Measurements from ENCODE around the gene GAGE12G.
"Not testable (repeated sequence)": the region's sequence is repeated elsewhere in the genome, so short reads cannot be mapped to it uniquely, and the experiment has no call there.

The GAGE12G gene, protein sequence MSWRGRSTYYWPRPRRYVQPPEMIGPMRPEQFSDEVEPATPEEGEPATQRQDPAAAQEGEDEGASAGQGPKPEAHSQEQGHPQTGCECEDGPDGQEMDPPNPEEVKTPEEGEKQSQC

DNA sequence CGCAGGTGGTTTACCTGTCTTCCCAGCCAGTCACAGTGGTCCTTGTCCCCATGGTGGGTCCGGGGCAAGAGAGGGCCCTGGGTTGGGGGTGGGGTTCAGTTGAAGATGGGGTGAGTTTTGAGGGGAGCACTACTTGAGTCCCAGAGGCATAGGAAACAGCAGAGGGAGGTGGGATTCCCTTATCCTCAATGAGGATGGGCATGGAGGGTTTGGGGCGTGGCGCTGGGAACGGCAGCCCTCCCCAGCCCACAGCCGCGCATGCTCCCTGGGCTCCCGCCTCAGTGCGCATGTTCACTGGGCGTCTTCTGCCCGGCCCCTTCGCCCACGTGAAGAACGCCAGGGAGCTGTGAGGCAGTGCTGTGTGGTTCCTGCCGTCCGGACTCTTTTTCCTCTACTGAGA lies at the start of gene GAGE12G:
GAGE12G (plus strand) TSS at position 301 of the 400 bp plus-strand sequence. CDS start 1,155 bp downstream, outside the sequence.
- DNase-seq (ENCODE audit: low read depth in 2 of 3, low spot score in 1 of 3) = not testable (repeated sequence)

- not testable (repeated sequence) for DNase-seq (ENCODE audit: low read depth in 2 of 3, low spot score in 1 of 3)
Observed at GRCh38 chrX:49531877-49532276, 38.3 kb upstream of the GAGE12G start, which contains the start of gene GAGE12C. TSS of gene GAGE12C (plus strand) at chrX:49532177. CDS start at chrX:49533332, 1,155 bp downstream.

DNA sequence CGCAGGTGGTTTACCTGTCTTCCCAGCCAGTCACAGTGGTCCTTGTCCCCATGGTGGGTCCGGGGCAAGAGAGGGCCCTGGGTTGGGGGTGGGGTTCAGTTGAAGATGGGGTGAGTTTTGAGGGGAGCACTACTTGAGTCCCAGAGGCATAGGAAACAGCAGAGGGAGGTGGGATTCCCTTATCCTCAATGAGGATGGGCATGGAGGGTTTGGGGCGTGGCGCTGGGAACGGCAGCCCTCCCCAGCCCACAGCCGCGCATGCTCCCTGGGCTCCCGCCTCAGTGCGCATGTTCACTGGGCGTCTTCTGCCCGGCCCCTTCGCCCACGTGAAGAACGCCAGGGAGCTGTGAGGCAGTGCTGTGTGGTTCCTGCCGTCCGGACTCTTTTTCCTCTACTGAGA lies 28.8 kb upstream of the GAGE12G start, which contains the start of gene GAGE12D:
GAGE12D (plus strand) TSS at position 301 of the 400 bp plus-strand sequence. CDS start 1,155 bp downstream, outside the sequence.
- DNase-seq (ENCODE audit: low read depth in 2 of 3, low spot score in 1 of 3) = not testable (repeated sequence)

GRCh38 chrX:49550989-49551388 lies 19.2 kb upstream of the GAGE12G start, which contains the start of gene GAGE12E:
TSS of gene GAGE12E (plus strand) at chrX:49551289. CDS start at chrX:49552444, 1,155 bp downstream.
- DNase-seq (ENCODE audit: low read depth in 2 of 3, low spot score in 1 of 3) = not testable (repeated sequence)

DNA sequence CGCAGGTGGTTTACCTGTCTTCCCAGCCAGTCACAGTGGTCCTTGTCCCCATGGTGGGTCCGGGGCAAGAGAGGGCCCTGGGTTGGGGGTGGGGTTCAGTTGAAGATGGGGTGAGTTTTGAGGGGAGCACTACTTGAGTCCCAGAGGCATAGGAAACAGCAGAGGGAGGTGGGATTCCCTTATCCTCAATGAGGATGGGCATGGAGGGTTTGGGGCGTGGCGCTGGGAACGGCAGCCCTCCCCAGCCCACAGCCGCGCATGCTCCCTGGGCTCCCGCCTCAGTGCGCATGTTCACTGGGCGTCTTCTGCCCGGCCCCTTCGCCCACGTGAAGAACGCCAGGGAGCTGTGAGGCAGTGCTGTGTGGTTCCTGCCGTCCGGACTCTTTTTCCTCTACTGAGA lies 9.7 kb upstream of the GAGE12G start, which contains the start of gene GAGE12F:
GAGE12F (plus strand) TSS at position 301 of the 400 bp plus-strand sequence. CDS start 1,155 bp downstream, outside the sequence.
- DNase-seq (ENCODE audit: low read depth in 2 of 3, low spot score in 1 of 3) = not testable (repeated sequence)

DNA sequence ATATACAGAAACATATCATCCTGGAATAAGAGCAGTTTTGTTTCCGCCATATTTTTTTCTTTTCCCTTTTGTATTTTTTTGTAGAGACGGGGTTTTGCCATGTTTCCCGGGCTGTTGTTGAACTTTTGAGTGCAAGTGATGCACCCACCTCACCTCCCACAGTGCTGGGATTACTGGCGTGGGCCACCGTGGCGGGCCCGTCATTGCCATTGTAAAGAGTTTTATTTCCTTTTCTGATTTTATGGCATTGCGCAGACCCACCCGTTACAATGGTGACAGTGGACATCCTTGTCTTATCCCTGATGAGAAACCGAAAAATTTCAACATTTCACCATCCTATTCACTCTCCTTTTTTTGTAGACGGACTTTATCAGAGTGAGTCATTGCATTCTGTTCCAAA lies 1.5 kb upstream of the GAGE12G start:
- not testable (repeated sequence) for DNase-seq (ENCODE audit: low read depth in 2 of 3, low spot score in 1 of 3)

DNA sequence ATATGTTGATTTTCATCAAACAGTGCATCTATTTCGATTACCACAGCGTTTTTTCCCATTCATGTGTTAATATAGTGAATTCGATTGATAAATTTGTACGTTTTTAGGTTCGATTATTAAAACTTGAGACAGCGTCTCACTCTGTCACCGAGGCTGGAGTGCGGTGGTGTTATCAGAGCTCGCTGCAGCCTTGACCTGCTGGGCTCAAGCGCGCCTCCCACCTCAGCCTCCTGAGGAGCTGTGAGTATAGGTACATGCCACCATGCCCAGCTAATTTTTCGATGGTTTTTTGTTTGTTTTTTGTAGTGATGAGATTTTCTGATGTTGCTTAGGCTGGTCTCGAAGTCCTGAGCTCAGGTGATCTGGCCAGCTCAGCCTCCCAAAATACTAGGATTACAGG lies 1.0 kb upstream of the GAGE12G start:
- not testable (repeated sequence) for DNase-seq (ENCODE audit: low read depth in 2 of 3, low spot score in 1 of 3)

DNA sequence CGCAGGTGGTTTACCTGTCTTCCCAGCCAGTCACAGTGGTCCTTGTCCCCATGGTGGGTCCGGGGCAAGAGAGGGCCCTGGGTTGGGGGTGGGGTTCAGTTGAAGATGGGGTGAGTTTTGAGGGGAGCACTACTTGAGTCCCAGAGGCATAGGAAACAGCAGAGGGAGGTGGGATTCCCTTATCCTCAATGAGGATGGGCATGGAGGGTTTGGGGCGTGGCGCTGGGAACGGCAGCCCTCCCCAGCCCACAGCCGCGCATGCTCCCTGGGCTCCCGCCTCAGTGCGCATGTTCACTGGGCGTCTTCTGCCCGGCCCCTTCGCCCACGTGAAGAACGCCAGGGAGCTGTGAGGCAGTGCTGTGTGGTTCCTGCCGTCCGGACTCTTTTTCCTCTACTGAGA lies 9.4 kb downstream of the GAGE12G start, which contains the start of gene GAGE12H:
GAGE12H (plus strand) TSS at position 301 of the 400 bp plus-strand sequence. CDS start 1,155 bp downstream, outside the sequence.
- not testable (repeated sequence) for DNase-seq (ENCODE audit: low read depth in 2 of 3, low spot score in 1 of 3)

GRCh38 chrX:49589196-49589595 lies 19.0 kb downstream of the GAGE12G start, which contains the start of gene GAGE2A:
TSS of gene GAGE2A (plus strand) at chrX:49589496. CDS start at chrX:49590651, 1,155 bp downstream.
- not testable (repeated sequence) for DNase-seq (ENCODE audit: low read depth in 2 of 3, low spot score in 1 of 3)

DNA sequence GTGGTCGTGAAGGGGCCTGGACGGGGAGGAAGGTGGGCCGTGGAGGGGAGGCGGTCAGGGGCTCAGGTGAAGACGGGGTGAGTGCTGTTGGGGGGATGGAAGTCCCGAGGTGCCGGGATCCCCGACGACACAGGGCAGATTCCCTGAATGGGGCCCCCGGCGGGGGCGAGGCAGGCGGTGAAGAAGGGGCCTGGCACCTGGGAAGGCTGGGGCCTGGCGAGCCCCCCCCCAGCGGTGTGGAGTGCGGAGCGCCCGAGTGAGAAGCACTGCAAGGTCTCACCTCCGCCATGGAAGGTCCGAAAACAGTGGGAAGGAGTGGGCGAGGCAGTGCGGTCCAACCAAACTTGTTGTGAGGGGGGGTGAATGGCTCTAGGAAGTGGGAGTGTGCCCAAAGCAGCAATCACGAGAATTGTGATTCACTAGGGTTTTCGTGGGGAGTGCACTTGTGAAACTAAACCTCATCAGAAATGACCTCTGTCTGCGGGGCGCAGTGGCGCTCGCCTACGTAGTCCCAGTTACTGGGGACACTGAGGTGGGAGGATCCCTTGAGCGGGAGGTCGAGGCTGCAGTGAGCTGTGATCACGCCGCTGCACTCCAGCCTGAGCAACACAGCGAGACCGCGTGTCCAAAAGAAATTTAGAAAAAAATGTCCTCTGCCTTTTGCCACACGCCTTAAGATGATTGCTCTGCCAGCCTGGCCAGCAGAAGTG lies 19.7 kb downstream of the GAGE12G start:
- DNase-seq (ENCODE audit: low read depth in 2 of 3, low spot score in 1 of 3) = not testable (repeated sequence)

- DNase-seq (ENCODE audit: low read depth in 2 of 3, low spot score in 1 of 3) = not testable (repeated sequence)
Observed at GRCh38 chrX:49590488-49590887, 20.3 kb downstream of the GAGE12G start.

DNA sequence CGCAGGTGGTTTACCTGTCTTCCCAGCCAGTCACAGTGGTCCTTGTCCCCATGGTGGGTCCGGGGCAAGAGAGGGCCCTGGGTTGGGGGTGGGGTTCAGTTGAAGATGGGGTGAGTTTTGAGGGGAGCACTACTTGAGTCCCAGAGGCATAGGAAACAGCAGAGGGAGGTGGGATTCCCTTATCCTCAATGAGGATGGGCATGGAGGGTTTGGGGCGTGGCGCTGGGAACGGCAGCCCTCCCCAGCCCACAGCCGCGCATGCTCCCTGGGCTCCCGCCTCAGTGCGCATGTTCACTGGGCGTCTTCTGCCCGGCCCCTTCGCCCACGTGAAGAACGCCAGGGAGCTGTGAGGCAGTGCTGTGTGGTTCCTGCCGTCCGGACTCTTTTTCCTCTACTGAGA lies 28.5 kb downstream of the GAGE12G start, which contains the start of gene GAGE1:
GAGE1 (plus strand) TSS at position 301 of the 400 bp plus-strand sequence. CDS start 1,155 bp downstream, outside the sequence.
- not testable (repeated sequence) for DNase-seq (ENCODE audit: low read depth in 2 of 3, low spot score in 1 of 3)

DNA sequence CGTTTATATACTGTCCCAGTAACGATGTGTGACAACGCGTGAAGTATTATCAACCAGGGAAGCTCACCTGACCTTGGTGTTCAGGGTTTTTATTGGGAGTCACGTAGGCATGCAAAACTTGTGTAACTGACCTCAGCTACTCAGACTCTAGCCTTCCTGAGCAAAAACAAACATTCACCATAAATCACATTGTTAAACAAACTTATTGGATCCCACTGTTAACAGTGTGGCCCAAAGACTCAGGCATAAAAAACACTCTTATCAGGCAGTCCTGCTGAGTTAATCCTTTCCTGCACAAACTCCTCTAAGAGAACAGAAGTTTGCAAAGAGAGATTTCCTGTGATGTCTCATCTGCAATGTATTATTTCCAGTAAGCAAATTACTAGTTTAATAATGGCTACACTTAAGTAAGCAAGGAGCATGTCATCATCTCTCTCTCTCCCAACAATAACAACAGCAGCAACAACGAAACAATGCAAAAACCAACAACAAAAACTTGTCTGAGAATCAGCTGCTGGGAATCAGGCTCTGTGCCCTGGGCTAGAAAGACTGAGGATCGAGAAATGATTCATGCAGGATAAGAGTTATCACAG lies 40.6 kb downstream of the GAGE12G start:
- no peak for DNase-seq (ENCODE audit: low read depth in 2 of 3, low spot score in 1 of 3)

DNA sequence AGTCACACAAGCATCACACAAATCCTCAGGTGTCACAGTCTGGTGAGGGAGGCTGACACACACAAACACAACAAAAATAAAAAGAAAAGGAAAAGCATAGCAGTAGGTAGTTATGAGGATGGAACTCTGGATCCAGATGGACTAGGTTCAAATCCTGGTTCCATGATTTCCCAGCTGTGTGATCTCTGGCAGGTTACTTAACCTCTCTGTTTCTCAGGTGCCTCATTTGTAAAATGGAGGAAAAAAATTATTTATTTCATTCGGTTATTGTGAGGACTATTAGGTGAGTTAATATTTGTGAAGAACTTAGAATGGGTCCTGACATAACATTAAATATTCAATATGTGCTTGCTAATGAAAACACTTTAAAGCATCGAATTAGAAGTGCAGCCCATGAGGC lies 48.4 kb downstream of the GAGE12G start:
- no peak for DNase-seq (ENCODE audit: low read depth in 2 of 3, low spot score in 1 of 3)
